Adrenal gland (tissue), 12 donors: ENCODE data around the gene MAGEC3. TPM values are rescaled to one million over a fixed set of nuclear protein-coding genes. Genes with fewer than 3 reads are reported as not detected.
"Not testable (repeated sequence)": the region's sequence is repeated elsewhere in the genome, so short reads cannot be mapped to it uniquely, and the experiment has no call there.

Experiments used
- DNase-seq, 7 donors: peaks; one replicate each; pipeline ENCODE4 v3.0.0-alpha.2; 2019 to 2020
- H3K27ac ChIP-seq, 5 donors: fragments of 200-600 bp; sonication (generic) in 4 of 5; 1 replicate in 3 of 5; 2 replicates in 2 of 5; pipeline versions ENCODE4 v1.5.1 to v1.8.0; 2016 to 2020; ENCODE audit warnings: mild to moderate bottlenecking in 1 of 5
- H3K27me3 ChIP-seq: fragments of 200-600 bp; 2 replicates; pipeline ENCODE4 v1.8.0; 2021
- H3K36me3 ChIP-seq, 2 donors: fragments of 200-600 bp; replicated peaks in 1 of 2; 1 replicate in 1 of 2; 2 replicates in 1 of 2; pipeline versions ENCODE4 v1.5.1 to v1.8.0; 2018 to 2022
- H3K4me1 ChIP-seq, 2 donors: fragments of 200-600 bp; replicated peaks in 1 of 2; 1 replicate in 1 of 2; 2 replicates in 1 of 2; pipeline versions ENCODE4 v1.5.1 to v1.8.0; 2018 to 2021
- H3K4me3 ChIP-seq, 4 donors: fragments of 200-600 bp; sonication (generic) in 3 of 4; one replicate each; pipeline ENCODE4 v1.5.1; 2016 to 2018
- H3K9me3 ChIP-seq, 3 donors: fragments of 200-600 bp; sonication (generic) in 1 of 3; replicated peaks in 1 of 3; 1 replicate in 2 of 3; 2 replicates in 1 of 3; pipeline versions ENCODE4 v1.5.1 to v1.8.0; 2016 to 2021
- CTCF ChIP-seq, 6 experiments: fragments of 450-650 bp in 4 of 6; fragments of 200-600 bp in 2 of 6; sonication (generic) in 1 of 6; IDR thresholded peaks; 1 replicate in 5 of 6; 2 replicates in 1 of 6; pipeline versions ENCODE4 v1.5.1 to v1.8.0; 2016 to 2021; ENCODE audit warnings: antibody characterized with exemption in 6 of 6, mild to moderate bottlenecking in 2 of 6, moderate library complexity in 1 of 6
- POLR2A ChIP-seq, 2 donors: fragments of 450-650 bp; IDR thresholded peaks; one replicate each; pipeline ENCODE4 v1.6.1; 2017; ENCODE audit warnings: antibody characterized with exemption in 2 of 2, mild to moderate bottlenecking in 2 of 2, moderate library complexity in 1 of 2
- WGBS, 4 donors: extraction: QIAGEN DNeasy Blood & Tissue Kit in 2 of 4; methylation state at CpG; one replicate each; pipeline versions ENCODE4 v1.1.5 to v1.1.7; 2013 to 2017; 5-methylcytosine and 5-hydroxymethylcytosine counted together
- intact Hi-C, 2 donors: fragments of 100-400 bp; cut with DNase I; formaldehyde crosslinking; loops; one replicate each; pipeline versions ENCODE4 v1.14.1 to v1.15.0; 2022 to 2023
- polyA plus RNA-seq, 3 donors: library from polyadenylated mRNA; stranded (reverse); fragments of 200-250 nt in 2 of 3; fragments of 350-450 nt in 1 of 3; fragmentation: Illumina TruSeq in 1 of 3; extraction: RNeasy Lipid Tissue Mini Kit (QIAGEN cat#74804) in 1 of 3; gene quantifications; one replicate each; pipeline ENCODE4 v1.2.3, GENCODE V29; 2013 to 2014
- total RNA-seq, 9 donors: library from RNA; depleted of rRNA in 4 of 9; stranded (reverse); fragments of >200 nt in 4 of 9; fragments of 120-200 nt in 1 of 9; fragmentation: NEBNext Ultra II Directional in 1 of 9; extraction: Animal tissue kit (Norgen Biotek cat#: 25700) in 1 of 9; gene quantifications; one replicate each; pipeline versions ENCODE4 v1.1.0 to v1.2.4, GENCODE V29; 2013 to 2023
- donor health status: healthy with polysubstance abuse.
- donor health status: Bipolar disorder and iron deficiency.
- donor health status: DM: yes; HTN: yes; CAD: no.
- donor health status: DM: no; HTN: no; CAD: no.
- donor health status: DM: no; HTN: no; CAD: no.
- donor health status: DM: yes; HTN: yes; CAD: no.

MAGEC3 gene
- total and polyA plus RNA-seq, 12 donors, result 0.13 to 0.48 TPM; not detected in 10

- WGBS, 4 donors, result 44 to 67% (median 52%) methylated on average over 4 to 5 of the region's 5 CpGs
- intact Hi-C loops, result no loop called here
Observed at GRCh38 chrX:141879616-141880015, 41.5 kb downstream of the MAGEC3 start.

GRCh38 chrX:141888811-141889210 is 50.7 kb downstream of the MAGEC3 start:
- DNase-seq, intact Hi-C loops, H3K4me1 ChIP-seq, H3K36me3 ChIP-seq, H3K27ac ChIP-seq, H3K27me3 ChIP-seq, H3K9me3 ChIP-seq, H3K4me3 ChIP-seq: not testable (repeated sequence)
- WGBS, 4 donors, result 50 to 60% (median 54%) methylated on average over 2 to 5 of the region's 5 CpGs

More at GRCh38 chrX:141879616-141880015, 41.5 kb downstream of the MAGEC3 start:
- Histone ChIP-seq H3K4me1 (no peaks in the 10 kb centered on the region), H3K27me3 (no peaks in the 10 kb centered on the region), H3K36me3 (no peaks in the 10 kb centered on the region), H3K27ac (no peak overlapping the region), H3K4me3 (no peak overlapping the region), H3K9me3 (no peaks in the 10 kb centered on the region)
- no peak for TF ChIP-seq CTCF (IDR thresholded peaks at IDR 0.05)
- no peak for TF ChIP-seq POLR2A (IDR thresholded peaks at IDR 0.05)
- no peak for DNase-seq

DNA sequence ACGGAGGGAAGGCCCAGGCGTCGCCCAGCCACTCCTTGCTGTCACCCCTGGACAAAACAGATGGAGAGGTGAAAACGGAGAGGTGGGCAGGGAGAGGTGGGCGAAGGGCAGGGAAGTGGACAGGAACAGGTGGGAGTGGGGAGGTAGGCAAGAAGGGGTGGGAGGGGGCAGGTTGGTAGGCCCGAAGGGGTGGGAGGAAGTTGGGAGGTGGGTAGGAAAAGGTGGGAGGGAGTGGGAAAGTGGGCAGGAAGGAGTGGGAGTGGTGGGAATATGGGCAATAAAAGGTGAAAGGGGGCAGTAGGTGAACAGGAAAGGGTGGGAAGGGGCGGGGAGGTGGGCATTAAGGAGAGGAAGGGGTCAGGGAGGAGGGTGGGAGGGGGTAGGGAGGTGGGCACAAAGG is 56.6 kb downstream of the MAGEC3 start:
- Histone ChIP-seq H3K27me3 (no peaks in the 10 kb centered on the region), H3K36me3 (no peaks in the 10 kb centered on the region), H3K27ac (no peak overlapping the region), H3K4me3 (no peak overlapping the region), H3K4me1 (no peaks in the 10 kb centered on the region), H3K9me3 (no peaks in the 10 kb centered on the region)
- intact Hi-C loops, result no loop called here
- 58 to 84% (median 73%) methylated on average over 4 to 7 of the region's 7 CpGs for WGBS, 4 donors
- TF ChIP-seq POLR2A (IDR thresholded peaks at IDR 0.05) (no peak), CTCF (IDR thresholded peaks at IDR 0.05) (no peak)
- no peak for DNase-seq

GRCh38 chrX:141897690-141898089 is 59.6 kb downstream of the MAGEC3 start:
- DNase-seq, result no peak
- H3K4me3 ChIP-seq, result no peak overlapping the region
- WGBS, 4 donors, result 68 to 82% (median 74%) methylated on average over 2 of the region's 2 CpGs
- no peaks in the 10 kb centered on the region for H3K9me3 ChIP-seq
- TF ChIP-seq CTCF (IDR thresholded peaks at IDR 0.05), result no peak
- no peak for TF ChIP-seq POLR2A (IDR thresholded peaks at IDR 0.05)
- no peaks in the 10 kb centered on the region for H3K4me1 ChIP-seq
- intact Hi-C loops, result no loop called here
- H3K27ac ChIP-seq, result no peak overlapping the region
- H3K27me3 ChIP-seq, result no peaks in the 10 kb centered on the region
- no peaks in the 10 kb centered on the region for H3K36me3 ChIP-seq

GRCh38 chrX:141902366-141902765 is 64.2 kb downstream of the MAGEC3 start:
- no peaks in the 10 kb centered on the region for H3K36me3 ChIP-seq
- 42 to 83% (median 64%) methylated on average over 4 of the region's 4 CpGs for WGBS, 4 donors
- H3K4me3 ChIP-seq, result no peak overlapping the region
- no peak for TF ChIP-seq CTCF (IDR thresholded peaks at IDR 0.05)
- no peak for TF ChIP-seq POLR2A (IDR thresholded peaks at IDR 0.05)
- intact Hi-C loops, result no loop called here
- H3K9me3 ChIP-seq, result no peaks in the 10 kb centered on the region
- no peak overlapping the region for H3K27ac ChIP-seq
- no peak for DNase-seq
- H3K4me1 ChIP-seq, result no peaks in the 10 kb centered on the region
- peaks cover 1% of the 10 kb centered on the region for H3K27me3 ChIP-seq
